Measurements from ENCODE around the gene NLRX1.

GRCh38 chr11:119196833-119197483 is 28.4 kb downstream of the NLRX1 start:
- TF ChIP-seq CTCF (IDR thresholded peaks at IDR 0.05 in 8 of 11, conservative IDR thresholded peaks at IDR 0.05 in 3 of 11) (peak; percentile 61 to 89 (median 81)), POLR2A (IDR thresholded peaks at IDR 0.05) (no peak), POLR2AphosphoS5 (IDR thresholded peaks at IDR 0.05) (peak in 1 of 3 donors; percentile 52)
